Measurements from ENCODE around the gene SLC35A1.

Gene SLC35A1

DNA sequence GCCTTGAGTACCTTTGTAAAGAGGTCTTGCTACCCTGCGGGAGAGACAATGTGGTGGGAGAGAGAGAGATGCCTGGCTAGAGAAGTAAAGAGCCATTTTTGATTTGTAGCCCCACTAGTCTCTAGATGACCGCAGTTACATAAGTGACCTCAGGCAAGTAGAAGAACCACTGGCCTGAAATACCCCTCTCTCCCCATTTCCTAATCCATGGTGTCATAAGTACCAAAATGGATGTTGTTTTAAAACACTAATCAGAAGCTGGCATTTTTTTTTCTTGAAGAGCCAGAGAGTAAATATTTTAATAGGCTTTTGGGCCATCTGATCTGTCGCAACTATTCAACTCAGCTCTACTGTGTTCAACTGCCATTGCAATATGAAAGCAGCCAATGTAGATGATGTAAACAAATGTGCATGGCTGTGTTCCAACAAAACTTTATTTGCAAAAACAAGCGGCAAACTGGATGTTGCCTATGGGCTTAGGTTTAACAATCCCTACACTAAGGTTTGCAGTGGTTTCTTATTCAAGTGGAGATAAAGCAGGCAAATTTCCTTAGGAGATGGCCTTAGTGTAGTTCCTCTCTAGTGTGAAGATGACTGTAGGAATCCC lies 80.5 kb downstream of the SLC35A1 start:
- no peak for TF ChIP-seq EZH2phosphoT487 (IDR thresholded peaks at IDR 0.05; ENCODE audit: low read depth)
- TF ChIP-seq, protein P1, sequence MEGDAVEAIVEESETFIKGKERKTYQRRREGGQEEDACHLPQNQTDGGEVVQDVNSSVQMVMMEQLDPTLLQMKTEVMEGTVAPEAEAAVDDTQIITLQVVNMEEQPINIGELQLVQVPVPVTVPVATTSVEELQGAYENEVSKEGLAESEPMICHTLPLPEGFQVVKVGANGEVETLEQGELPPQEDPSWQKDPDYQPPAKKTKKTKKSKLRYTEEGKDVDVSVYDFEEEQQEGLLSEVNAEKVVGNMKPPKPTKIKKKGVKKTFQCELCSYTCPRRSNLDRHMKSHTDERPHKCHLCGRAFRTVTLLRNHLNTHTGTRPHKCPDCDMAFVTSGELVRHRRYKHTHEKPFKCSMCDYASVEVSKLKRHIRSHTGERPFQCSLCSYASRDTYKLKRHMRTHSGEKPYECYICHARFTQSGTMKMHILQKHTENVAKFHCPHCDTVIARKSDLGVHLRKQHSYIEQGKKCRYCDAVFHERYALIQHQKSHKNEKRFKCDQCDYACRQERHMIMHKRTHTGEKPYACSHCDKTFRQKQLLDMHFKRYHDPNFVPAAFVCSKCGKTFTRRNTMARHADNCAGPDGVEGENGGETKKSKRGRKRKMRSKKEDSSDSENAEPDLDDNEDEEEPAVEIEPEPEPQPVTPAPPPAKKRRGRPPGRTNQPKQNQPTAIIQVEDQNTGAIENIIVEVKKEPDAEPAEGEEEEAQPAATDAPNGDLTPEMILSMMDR (IDR thresholded peaks at IDR 0.05; ENCODE audit: low read depth, low read length) = no peak

DNA sequence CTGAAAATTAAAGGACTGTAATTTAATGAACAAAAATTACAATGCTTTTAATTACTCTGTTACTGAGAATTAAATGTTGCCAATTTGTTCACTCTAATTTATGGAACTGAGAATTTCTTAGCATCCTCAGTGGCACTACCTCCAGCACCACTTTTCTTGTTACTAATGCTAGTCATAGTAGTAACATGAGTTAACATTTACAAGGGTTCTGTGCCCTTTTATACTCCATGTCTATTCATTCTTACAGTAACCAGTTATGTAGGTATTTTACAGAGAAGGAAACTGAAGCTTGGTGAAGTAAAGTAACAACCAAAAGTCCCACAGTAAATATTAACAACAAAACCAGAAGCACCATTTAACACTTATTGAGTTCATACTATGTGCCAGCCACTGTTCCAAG lies 82.7 kb downstream of the SLC35A1 start:
- Histone ChIP-seq H3K27me3 (ENCODE audit: low read depth, low read length) (no peaks in the 10 kb centered on the region), H3K9me3 (ENCODE audit: insufficient read depth, low read length) (no peaks in the 10 kb centered on the region), H3K4me2 (ENCODE audit: low read length) (no peak overlapping the region), H3K4me3 (ENCODE audit: low read length) (no peak overlapping the region), H3K9ac (ENCODE audit: low read length) (no peak overlapping the region), H3K36me3 (replicated peaks; ENCODE audit: low read depth, low read length) (peaks cover 4% of the 10 kb centered on the region), H2AFZ (ENCODE audit: low read depth, low read length) (no peak overlapping the region), H3K79me2 (ENCODE audit: low read length) (no peaks in the 10 kb centered on the region), H3K27ac (ENCODE audit: low read length) (no peak overlapping the region), H3K4me1 (ENCODE audit: low read length) (no peaks in the 10 kb centered on the region), H4K20me1 (ENCODE audit: insufficient read depth, low read length) (no peaks in the 10 kb centered on the region)
- TF ChIP-seq, protein P1 (IDR thresholded peaks at IDR 0.05; ENCODE audit: low read depth, low read length) = no peak
- no peak for TF ChIP-seq EZH2phosphoT487 (IDR thresholded peaks at IDR 0.05; ENCODE audit: low read depth)

More for the DNA sequence above, 80.5 kb downstream of the SLC35A1 start:
- Histone ChIP-seq H3K9me3 (ENCODE audit: insufficient read depth, low read length) (no peaks in the 10 kb centered on the region), H3K4me2 (ENCODE audit: low read length) (no peak overlapping the region), H3K9ac (ENCODE audit: low read length) (no peak overlapping the region), H4K20me1 (ENCODE audit: insufficient read depth, low read length) (no peaks in the 10 kb centered on the region), H3K4me3 (ENCODE audit: low read length) (no peak overlapping the region), H3K4me1 (ENCODE audit: low read length) (no peaks in the 10 kb centered on the region), H2AFZ (ENCODE audit: low read depth, low read length) (no peak overlapping the region), H3K36me3 (replicated peaks; ENCODE audit: low read depth, low read length) (peaks cover 4% of the 10 kb centered on the region), H3K79me2 (ENCODE audit: low read length) (no peaks in the 10 kb centered on the region), H3K27me3 (ENCODE audit: low read depth, low read length) (no peaks in the 10 kb centered on the region), H3K27ac (ENCODE audit: low read length) (no peak overlapping the region)

DNA sequence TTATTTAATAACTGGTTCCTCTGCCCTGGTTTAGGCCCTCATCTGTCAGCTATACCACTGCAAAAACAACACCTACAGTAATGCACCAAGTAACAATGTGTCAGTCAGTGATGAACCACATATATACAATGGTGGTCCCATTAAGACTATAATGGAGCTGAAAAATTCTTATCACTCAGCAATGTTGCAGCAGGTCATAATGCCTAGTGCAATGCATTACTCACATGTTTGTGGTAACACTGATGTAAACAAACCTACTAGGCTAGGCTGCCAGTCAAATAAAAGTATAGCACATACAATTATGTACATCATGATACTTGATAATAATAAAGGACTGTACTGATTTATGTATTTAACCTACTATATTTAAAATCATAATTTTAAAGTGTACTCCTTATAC lies 85.7 kb downstream of the SLC35A1 start:
- peaks cover 3% of the 10 kb centered on the region for H3K36me3 ChIP-seq (replicated peaks; ENCODE audit: low read depth, low read length)
- no peaks in the 10 kb centered on the region for H3K9me3 ChIP-seq (ENCODE audit: insufficient read depth, low read length)
- no peaks in the 10 kb centered on the region for H4K20me1 ChIP-seq (ENCODE audit: insufficient read depth, low read length)

DNA sequence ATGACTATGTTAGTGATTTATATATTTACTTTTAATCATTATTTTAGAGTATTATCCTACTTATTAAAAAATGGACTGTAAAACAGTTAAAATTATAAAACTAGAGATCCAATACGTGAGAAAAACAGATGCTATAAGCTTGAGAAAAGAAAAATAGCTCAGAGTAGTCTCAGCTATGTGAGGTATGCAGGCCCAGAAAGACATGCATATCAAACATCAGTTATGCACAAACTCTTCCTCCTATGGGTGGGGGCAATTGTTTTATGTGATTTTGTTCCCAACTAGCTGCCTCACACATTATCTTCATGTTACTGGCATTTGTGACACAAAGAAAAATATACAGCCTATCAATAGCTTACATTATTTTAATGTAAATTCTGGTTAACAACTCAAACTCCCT lies 88.2 kb downstream of the SLC35A1 start:
- H3K9me3 ChIP-seq (ENCODE audit: insufficient read depth, low read length) = no peaks in the 10 kb centered on the region
- no peaks in the 10 kb centered on the region for H3K79me2 ChIP-seq (ENCODE audit: low read length)
- no peak for TF ChIP-seq EZH2phosphoT487 (IDR thresholded peaks at IDR 0.05; ENCODE audit: low read depth)
- H3K27me3 ChIP-seq (ENCODE audit: low read depth, low read length) = no peaks in the 10 kb centered on the region
- H2AFZ ChIP-seq (ENCODE audit: low read depth, low read length) = no peak overlapping the region
- H3K9ac ChIP-seq (ENCODE audit: low read length) = no peak overlapping the region
- no peaks in the 10 kb centered on the region for H3K36me3 ChIP-seq (replicated peaks; ENCODE audit: low read depth, low read length)
- no peak overlapping the region for H3K4me3 ChIP-seq (ENCODE audit: low read length)
- no peak overlapping the region for H3K4me2 ChIP-seq (ENCODE audit: low read length)
- H4K20me1 ChIP-seq (ENCODE audit: insufficient read depth, low read length) = no peaks in the 10 kb centered on the region
- H3K27ac ChIP-seq (ENCODE audit: low read length) = no peak overlapping the region
- H3K4me1 ChIP-seq (ENCODE audit: low read length) = no peaks in the 10 kb centered on the region

More for the DNA sequence above, 85.7 kb downstream of the SLC35A1 start:
- H3K4me2 ChIP-seq (ENCODE audit: low read length) = no peak overlapping the region
- H3K9ac ChIP-seq (ENCODE audit: low read length) = no peak overlapping the region
- H3K4me3 ChIP-seq (ENCODE audit: low read length) = no peak overlapping the region
- H2AFZ ChIP-seq (ENCODE audit: low read depth, low read length) = no peak overlapping the region
- H3K27me3 ChIP-seq (ENCODE audit: low read depth, low read length) = no peaks in the 10 kb centered on the region
- no peak overlapping the region for H3K27ac ChIP-seq (ENCODE audit: low read length)
- no peaks in the 10 kb centered on the region for H3K79me2 ChIP-seq (ENCODE audit: low read length)
- TF ChIP-seq, protein P1 (IDR thresholded peaks at IDR 0.05; ENCODE audit: low read depth, low read length) = no peak
- no peak for TF ChIP-seq EZH2phosphoT487 (IDR thresholded peaks at IDR 0.05; ENCODE audit: low read depth)
- H3K4me1 ChIP-seq (ENCODE audit: low read length) = no peaks in the 10 kb centered on the region

Measured in OCI-LY3 (cell line).